ENCODE measurements around the gene MTHFS.

The MTHFS gene

DNA sequence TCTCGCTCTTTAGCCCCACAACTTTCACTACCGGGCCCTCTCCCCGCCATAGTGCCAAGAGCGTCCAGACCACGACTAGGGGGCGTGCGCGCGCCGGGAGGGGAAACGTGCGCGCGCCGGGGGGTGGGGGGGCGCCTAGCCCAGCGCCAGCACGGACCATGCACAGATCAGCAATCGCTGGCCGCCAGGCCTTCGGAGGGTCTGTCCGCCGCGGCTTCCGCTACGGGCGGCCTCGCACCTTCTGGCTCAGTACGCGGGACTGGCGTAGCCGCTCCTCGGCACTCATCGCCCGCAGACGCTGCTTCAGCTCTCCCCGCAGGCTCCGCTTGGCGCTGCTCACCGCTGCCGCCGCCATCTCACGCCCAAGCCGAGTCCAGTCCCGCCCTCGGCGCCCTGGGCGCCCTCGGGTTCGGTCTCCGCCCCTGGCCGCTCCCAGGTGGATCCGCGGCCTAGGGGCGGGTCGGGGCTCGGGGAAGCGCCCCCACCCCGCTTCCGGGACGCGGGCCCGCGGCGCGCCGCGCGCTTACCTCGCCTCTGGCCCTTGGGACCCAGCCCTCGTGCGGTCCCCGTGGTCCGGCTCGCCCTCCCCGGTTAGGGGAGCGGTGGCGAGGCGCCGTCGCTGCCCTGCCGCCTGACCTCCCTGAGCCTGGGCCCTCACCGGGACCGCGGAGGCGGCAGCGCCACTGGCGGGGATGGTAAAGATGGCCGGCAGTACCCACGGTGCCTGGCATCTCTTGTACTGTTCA is at the start of gene MTHFS:
TSS of gene MTHFS (minus strand) at position 381 of the 746 bp plus-strand sequence. CDS start at position 355, 26 bp downstream.
- Mint-ChIP-seq H3K36me3 (ENCODE audit: low read depth) (peaks cover 15% of the 10 kb centered on the region), H3K4me3 (peak within 1 kb of the TSS; percentile 95 to 98 (median 97)), H3K27ac (peak within 1 kb of the TSS; percentile 96 to 99 (median 97)), H3K4me1 (peaks cover 9% of the 10 kb centered on the region), H3K9me3 (no peaks in the 10 kb centered on the region), H3K27me3 (ENCODE audit: low read depth) (no peaks in the 10 kb centered on the region)
- TF ChIP-seq, protein P1, sequence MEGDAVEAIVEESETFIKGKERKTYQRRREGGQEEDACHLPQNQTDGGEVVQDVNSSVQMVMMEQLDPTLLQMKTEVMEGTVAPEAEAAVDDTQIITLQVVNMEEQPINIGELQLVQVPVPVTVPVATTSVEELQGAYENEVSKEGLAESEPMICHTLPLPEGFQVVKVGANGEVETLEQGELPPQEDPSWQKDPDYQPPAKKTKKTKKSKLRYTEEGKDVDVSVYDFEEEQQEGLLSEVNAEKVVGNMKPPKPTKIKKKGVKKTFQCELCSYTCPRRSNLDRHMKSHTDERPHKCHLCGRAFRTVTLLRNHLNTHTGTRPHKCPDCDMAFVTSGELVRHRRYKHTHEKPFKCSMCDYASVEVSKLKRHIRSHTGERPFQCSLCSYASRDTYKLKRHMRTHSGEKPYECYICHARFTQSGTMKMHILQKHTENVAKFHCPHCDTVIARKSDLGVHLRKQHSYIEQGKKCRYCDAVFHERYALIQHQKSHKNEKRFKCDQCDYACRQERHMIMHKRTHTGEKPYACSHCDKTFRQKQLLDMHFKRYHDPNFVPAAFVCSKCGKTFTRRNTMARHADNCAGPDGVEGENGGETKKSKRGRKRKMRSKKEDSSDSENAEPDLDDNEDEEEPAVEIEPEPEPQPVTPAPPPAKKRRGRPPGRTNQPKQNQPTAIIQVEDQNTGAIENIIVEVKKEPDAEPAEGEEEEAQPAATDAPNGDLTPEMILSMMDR (IDR thresholded peaks at IDR 0.05; ENCODE audit: unreplicated experiment in 3 of 3): peak; percentile 12 to 49 (median 29)

DNA sequence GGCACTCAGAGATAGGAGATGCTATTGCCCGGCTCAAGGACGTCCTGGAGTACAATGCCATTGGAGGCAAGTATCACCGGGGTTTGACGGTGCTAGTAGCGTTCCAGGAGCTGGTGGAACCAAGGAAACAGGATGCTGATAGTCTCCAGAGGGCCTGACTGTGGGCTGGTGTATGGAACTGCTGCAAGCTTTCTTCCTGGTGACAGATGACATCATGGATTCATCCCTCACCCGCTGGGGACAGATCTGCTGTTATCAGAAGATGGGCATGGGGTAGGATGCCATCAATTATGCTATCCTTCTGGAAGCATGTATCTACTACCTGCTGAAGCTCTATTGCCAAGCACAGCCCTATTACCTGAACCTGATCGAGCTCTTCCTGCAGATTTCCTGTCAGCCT is 47.8 kb upstream of the MTHFS start:
- no peak overlapping the region for H3K4me3 Mint-ChIP-seq
- TF ChIP-seq, protein P1 (IDR thresholded peaks at IDR 0.05; ENCODE audit: unreplicated experiment in 3 of 3): no peak
- H3K27ac Mint-ChIP-seq: no peak overlapping the region
- no peaks in the 10 kb centered on the region for H3K4me1 Mint-ChIP-seq
- no peaks in the 10 kb centered on the region for H3K9me3 Mint-ChIP-seq
- H3K36me3 Mint-ChIP-seq (ENCODE audit: low read depth): no peaks in the 10 kb centered on the region
- peaks cover 11% of the 10 kb centered on the region for H3K27me3 Mint-ChIP-seq (ENCODE audit: low read depth)

DNA sequence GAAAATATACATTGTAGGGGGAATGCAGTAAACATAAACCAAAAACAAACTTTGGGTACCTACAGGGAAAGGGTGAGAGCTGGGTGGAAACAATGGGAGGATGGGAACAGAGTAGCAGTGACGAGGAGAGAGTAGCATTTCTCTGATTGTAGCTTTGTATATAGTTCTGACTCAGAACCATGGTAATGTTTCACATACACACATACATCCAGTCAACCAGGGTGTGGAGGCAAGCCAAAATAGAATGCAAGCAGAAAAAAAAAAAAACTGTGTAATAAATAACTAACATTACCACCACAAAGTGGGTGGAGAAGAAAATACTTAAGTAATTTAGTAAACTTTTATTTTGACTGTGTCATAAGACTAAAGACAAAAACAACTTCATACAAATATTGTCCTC is 47.0 kb upstream of the MTHFS start:
- Mint-ChIP-seq H3K27me3 (ENCODE audit: low read depth) (peaks cover 11% of the 10 kb centered on the region), H3K36me3 (ENCODE audit: low read depth) (no peaks in the 10 kb centered on the region), H3K4me3 (no peak overlapping the region), H3K27ac (peak overlapping the region; percentile 74 to 95 (median 85)), H3K9me3 (no peaks in the 10 kb centered on the region), H3K4me1 (no peaks in the 10 kb centered on the region)
- TF ChIP-seq, protein P1 (IDR thresholded peaks at IDR 0.05; ENCODE audit: unreplicated experiment in 3 of 3): no peak

DNA sequence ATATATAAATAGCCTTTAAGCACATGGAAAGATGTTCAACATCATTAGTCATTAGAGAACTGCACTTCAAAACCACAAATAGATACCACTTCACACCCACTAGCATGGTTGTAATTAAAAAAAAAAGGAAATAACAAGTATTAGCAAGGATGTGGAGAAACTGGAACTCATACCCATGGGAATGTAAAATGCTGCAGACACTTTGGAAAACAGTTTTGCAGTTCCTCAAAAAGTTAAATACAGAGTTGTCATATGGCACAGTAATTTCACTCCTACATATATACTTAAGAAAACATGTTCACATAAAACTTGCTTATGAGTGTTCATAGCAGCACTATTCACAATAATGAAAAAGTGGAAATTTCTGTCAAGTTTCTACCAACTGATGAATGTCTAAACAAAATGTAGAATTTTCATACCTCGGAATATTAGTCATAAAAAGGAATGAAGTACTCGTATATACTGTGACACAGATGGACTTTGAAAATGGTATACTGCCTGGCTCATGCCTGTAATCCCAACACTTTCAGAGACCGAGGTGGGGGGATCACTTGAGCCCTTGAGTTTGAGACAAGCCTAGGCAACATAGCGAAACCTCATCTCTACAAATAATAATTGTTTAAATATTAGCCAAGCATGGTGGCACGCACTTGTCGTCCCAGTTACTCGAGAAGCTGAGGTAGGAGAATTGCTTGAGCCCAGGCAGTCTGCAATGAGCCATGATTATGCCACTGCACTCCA is 46.1 kb upstream of the MTHFS start:
- Mint-ChIP-seq H3K27ac (peak overlapping the region; percentile 74 to 95 (median 85)), H3K4me3 (no peak overlapping the region), H3K9me3 (no peaks in the 10 kb centered on the region), H3K27me3 (ENCODE audit: low read depth) (peaks cover 11% of the 10 kb centered on the region), H3K36me3 (ENCODE audit: low read depth) (no peaks in the 10 kb centered on the region), H3K4me1 (no peaks in the 10 kb centered on the region)
- TF ChIP-seq, protein P1 (IDR thresholded peaks at IDR 0.05; ENCODE audit: unreplicated experiment in 3 of 3): no peak

DNA sequence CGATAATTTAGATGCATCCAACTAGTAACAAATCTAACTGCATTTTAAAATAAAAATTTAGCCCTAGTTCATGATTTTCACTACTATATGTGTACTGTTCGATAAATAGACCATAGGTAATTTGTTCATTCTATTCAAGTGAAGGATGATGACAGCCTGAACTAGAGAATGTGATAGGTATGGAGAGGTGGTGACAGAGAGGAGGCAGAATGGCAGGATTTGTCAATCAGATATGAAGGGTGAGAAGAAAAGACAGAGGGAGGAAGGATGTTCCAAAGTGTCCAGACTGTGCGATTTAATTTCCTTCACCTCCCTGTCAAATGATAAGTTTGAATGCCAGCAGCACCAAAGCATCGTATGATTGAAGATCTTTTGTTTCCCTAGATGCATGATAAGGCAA is 42.6 kb upstream of the MTHFS start:
- Mint-ChIP-seq H3K27me3 (ENCODE audit: low read depth) (peaks cover 8% of the 10 kb centered on the region), H3K27ac (no peak overlapping the region), H3K36me3 (ENCODE audit: low read depth) (no peaks in the 10 kb centered on the region), H3K4me3 (no peak overlapping the region), H3K9me3 (no peaks in the 10 kb centered on the region), H3K4me1 (peaks cover 14% of the 10 kb centered on the region)
- TF ChIP-seq, protein P1 (IDR thresholded peaks at IDR 0.05; ENCODE audit: unreplicated experiment in 3 of 3): no peak
